Endothelial cell (in vitro differentiated cells): ENCODE measurements around the gene NEO1. TPM values are rescaled to one million over a fixed set of nuclear protein-coding genes. Genes with fewer than 3 reads are reported as not detected.

Source experiments
- DNase-seq: peaks from one replicate; pipeline ENCODE4 v3.0.0; 2021; ENCODE audit warnings: low spot score
- H3K27ac Mint-ChIP-seq: one replicate; pipeline ENCODE4 v1.8.0; 2021; ENCODE audit warnings: mixed read lengths, inconsistent platforms; ENCODE audit not compliant: unreplicated experiment
- H3K27me3 Mint-ChIP-seq: one replicate; pipeline ENCODE4 v1.8.0; 2021; ENCODE audit warnings: mild to moderate bottlenecking, moderate library complexity, mixed read lengths, inconsistent platforms; ENCODE audit not compliant: unreplicated experiment
- H3K36me3 Mint-ChIP-seq: one replicate; pipeline ENCODE4 v1.8.0; 2021; ENCODE audit warnings: mild to moderate bottlenecking, low read depth, mixed read lengths, inconsistent platforms; ENCODE audit not compliant: unreplicated experiment
- H3K4me1 Mint-ChIP-seq: one replicate; pipeline ENCODE4 v1.8.0; 2021; ENCODE audit warnings: mild to moderate bottlenecking, mixed read lengths, inconsistent platforms; ENCODE audit not compliant: unreplicated experiment
- H3K4me3 Mint-ChIP-seq: one replicate; pipeline ENCODE4 v1.8.0; 2021; ENCODE audit warnings: mild to moderate bottlenecking, mixed read lengths, inconsistent platforms; ENCODE audit not compliant: unreplicated experiment
- H3K9me3 Mint-ChIP-seq: one replicate; pipeline ENCODE4 v1.8.0; 2021; ENCODE audit warnings: mixed read lengths, inconsistent platforms; ENCODE audit not compliant: unreplicated experiment
- total RNA-seq: library from RNA; stranded (reverse); fragmentation: NEBNext Ultra II Directional; extraction: Animal tissue kit (Norgen Biotek cat#: 25700); gene quantifications from one replicate; pipeline ENCODE4 v1.2.1, GENCODE V29; 2021; ENCODE audit not compliant: unreplicated experiment
- TF ChIP-seq, protein P1 (sequence below): fragments of 200-600 bp; sonication (generic); IDR thresholded peaks from one replicate; pipeline ENCODE4 v1.5.0; 2021; ENCODE audit warnings: antibody characterized with exemption; ENCODE audit not compliant: unreplicated experiment

Gene NEO1
- total RNA-seq, 1 donor from 2014 or later, result 140 TPM

- Mint-ChIP-seq H3K27me3 (peaks cover 5% of the 10 kb centered on the region), H3K9me3 (no peaks in the 10 kb centered on the region), H3K4me1 (peaks cover 4% of the 10 kb centered on the region), H3K27ac (no peak overlapping the region), H3K4me3 (no peak overlapping the region), H3K36me3 (peaks cover 11% of the 10 kb centered on the region)
- TF ChIP-seq, protein P1, sequence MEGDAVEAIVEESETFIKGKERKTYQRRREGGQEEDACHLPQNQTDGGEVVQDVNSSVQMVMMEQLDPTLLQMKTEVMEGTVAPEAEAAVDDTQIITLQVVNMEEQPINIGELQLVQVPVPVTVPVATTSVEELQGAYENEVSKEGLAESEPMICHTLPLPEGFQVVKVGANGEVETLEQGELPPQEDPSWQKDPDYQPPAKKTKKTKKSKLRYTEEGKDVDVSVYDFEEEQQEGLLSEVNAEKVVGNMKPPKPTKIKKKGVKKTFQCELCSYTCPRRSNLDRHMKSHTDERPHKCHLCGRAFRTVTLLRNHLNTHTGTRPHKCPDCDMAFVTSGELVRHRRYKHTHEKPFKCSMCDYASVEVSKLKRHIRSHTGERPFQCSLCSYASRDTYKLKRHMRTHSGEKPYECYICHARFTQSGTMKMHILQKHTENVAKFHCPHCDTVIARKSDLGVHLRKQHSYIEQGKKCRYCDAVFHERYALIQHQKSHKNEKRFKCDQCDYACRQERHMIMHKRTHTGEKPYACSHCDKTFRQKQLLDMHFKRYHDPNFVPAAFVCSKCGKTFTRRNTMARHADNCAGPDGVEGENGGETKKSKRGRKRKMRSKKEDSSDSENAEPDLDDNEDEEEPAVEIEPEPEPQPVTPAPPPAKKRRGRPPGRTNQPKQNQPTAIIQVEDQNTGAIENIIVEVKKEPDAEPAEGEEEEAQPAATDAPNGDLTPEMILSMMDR, result no peak
- DNase-seq, result no peak
Measured at GRCh38 chr15:73319460-73320245, 267.4 kb downstream of the NEO1 start.

GRCh38 chr15:73320619-73321180 lies 268.4 kb downstream of the NEO1 start:
- peaks cover 7% of the 10 kb centered on the region for H3K4me1 Mint-ChIP-seq
- H3K9me3 Mint-ChIP-seq, result no peaks in the 10 kb centered on the region
- TF ChIP-seq, protein P1, result no peak
- H3K4me3 Mint-ChIP-seq, result no peak overlapping the region
- peaks cover 11% of the 10 kb centered on the region for H3K36me3 Mint-ChIP-seq
- H3K27me3 Mint-ChIP-seq, result peaks cover 7% of the 10 kb centered on the region
- H3K27ac Mint-ChIP-seq, result no peak overlapping the region
- no peak for DNase-seq

GRCh38 chr15:73321496-73322450 lies 269.5 kb downstream of the NEO1 start:
- no peak overlapping the region for H3K27ac Mint-ChIP-seq
- H3K4me1 Mint-ChIP-seq, result peaks cover 14% of the 10 kb centered on the region
- peaks cover 11% of the 10 kb centered on the region for H3K36me3 Mint-ChIP-seq
- TF ChIP-seq, protein P1, result no peak
- H3K9me3 Mint-ChIP-seq, result no peaks in the 10 kb centered on the region
- peaks cover 7% of the 10 kb centered on the region for H3K27me3 Mint-ChIP-seq
- no peak for DNase-seq
- no peak overlapping the region for H3K4me3 Mint-ChIP-seq

DNA sequence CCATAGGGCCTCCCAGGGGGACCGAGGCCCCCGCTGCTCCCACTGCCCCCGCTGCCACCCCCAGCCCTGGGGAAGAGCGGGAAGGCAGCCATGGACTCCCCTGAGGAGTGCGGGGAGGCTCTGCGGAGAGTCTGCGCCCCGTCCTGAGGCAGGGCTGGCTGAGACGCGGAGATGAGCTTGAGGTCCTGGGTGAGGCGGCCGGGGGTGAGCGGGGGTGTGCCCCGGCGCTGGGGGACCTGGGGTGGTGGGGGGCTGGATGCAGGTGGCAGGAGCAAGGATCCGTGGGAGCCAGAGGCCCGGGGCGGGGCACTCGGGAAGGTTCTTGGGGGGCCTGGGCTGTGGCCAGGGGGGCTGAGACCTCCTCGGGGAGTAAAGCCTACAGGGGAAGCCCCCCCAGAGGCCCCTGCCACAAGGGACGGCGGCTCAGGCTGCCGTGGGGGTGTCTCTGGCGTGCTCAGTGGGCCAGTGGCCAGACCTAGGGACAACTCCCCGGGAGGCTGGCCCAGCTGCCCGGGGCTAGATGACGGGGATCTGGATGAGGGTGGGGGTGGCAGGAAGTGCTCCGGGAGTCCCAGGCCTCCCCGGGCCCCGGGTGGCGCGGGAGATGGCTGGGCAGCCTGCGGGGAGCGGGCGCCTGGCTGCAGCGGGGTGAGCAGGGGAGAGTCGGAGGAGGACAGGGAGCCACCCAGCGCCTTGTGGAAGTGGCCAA lies 270.6 kb downstream of the NEO1 start:
- Mint-ChIP-seq H3K9me3 (no peaks in the 10 kb centered on the region), H3K27ac (no peak overlapping the region), H3K4me3 (no peak overlapping the region), H3K36me3 (peaks cover 6% of the 10 kb centered on the region), H3K27me3 (peaks cover 4% of the 10 kb centered on the region), H3K4me1 (peaks cover 10% of the 10 kb centered on the region)
- DNase-seq, result no peak
- TF ChIP-seq, protein P1, result no peak
